Measurements from ENCODE around the gene PDE8B. TPM values are rescaled to one million over a fixed set of nuclear protein-coding genes. Genes with fewer than 3 reads are reported as not detected.

PDE8B gene
- total RNA-seq, 1 donor from 2014 or later = 7.8 TPM

- Mint-ChIP-seq H3K36me3 (ENCODE audit: low read depth, unreplicated experiment) (peaks cover 4% of the 10 kb centered on the region), H3K4me3 (ENCODE audit: unreplicated experiment) (no peak overlapping the region), H3K27me3 (ENCODE audit: unreplicated experiment) (peaks cover 2% of the 10 kb centered on the region), H3K4me1 (ENCODE audit: unreplicated experiment) (no peaks in the 10 kb centered on the region), H3K9me3 (ENCODE audit: unreplicated experiment) (no peaks in the 10 kb centered on the region), H3K27ac (ENCODE audit: unreplicated experiment) (no peak overlapping the region)
- TF ChIP-seq, protein P1, sequence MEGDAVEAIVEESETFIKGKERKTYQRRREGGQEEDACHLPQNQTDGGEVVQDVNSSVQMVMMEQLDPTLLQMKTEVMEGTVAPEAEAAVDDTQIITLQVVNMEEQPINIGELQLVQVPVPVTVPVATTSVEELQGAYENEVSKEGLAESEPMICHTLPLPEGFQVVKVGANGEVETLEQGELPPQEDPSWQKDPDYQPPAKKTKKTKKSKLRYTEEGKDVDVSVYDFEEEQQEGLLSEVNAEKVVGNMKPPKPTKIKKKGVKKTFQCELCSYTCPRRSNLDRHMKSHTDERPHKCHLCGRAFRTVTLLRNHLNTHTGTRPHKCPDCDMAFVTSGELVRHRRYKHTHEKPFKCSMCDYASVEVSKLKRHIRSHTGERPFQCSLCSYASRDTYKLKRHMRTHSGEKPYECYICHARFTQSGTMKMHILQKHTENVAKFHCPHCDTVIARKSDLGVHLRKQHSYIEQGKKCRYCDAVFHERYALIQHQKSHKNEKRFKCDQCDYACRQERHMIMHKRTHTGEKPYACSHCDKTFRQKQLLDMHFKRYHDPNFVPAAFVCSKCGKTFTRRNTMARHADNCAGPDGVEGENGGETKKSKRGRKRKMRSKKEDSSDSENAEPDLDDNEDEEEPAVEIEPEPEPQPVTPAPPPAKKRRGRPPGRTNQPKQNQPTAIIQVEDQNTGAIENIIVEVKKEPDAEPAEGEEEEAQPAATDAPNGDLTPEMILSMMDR (IDR thresholded peaks at IDR 0.05; ENCODE audit: unreplicated experiment) = no peak
- no peak for DNase-seq (ENCODE audit: low spot score)
Measured at GRCh38 chr5:77424921-77425320, 214.4 kb downstream of the PDE8B start.

- Mint-ChIP-seq H3K27me3 (ENCODE audit: unreplicated experiment) (peaks cover 2% of the 10 kb centered on the region), H3K4me3 (ENCODE audit: unreplicated experiment) (no peak overlapping the region), H3K9me3 (ENCODE audit: unreplicated experiment) (no peaks in the 10 kb centered on the region), H3K36me3 (ENCODE audit: low read depth, unreplicated experiment) (peaks cover 4% of the 10 kb centered on the region), H3K27ac (ENCODE audit: unreplicated experiment) (no peak overlapping the region), H3K4me1 (ENCODE audit: unreplicated experiment) (no peaks in the 10 kb centered on the region)
- no peak for DNase-seq (ENCODE audit: low spot score)
- TF ChIP-seq, protein P1 (IDR thresholded peaks at IDR 0.05; ENCODE audit: unreplicated experiment) = no peak
Measured at GRCh38 chr5:77425420-77425819, 214.9 kb downstream of the PDE8B start.

DNA sequence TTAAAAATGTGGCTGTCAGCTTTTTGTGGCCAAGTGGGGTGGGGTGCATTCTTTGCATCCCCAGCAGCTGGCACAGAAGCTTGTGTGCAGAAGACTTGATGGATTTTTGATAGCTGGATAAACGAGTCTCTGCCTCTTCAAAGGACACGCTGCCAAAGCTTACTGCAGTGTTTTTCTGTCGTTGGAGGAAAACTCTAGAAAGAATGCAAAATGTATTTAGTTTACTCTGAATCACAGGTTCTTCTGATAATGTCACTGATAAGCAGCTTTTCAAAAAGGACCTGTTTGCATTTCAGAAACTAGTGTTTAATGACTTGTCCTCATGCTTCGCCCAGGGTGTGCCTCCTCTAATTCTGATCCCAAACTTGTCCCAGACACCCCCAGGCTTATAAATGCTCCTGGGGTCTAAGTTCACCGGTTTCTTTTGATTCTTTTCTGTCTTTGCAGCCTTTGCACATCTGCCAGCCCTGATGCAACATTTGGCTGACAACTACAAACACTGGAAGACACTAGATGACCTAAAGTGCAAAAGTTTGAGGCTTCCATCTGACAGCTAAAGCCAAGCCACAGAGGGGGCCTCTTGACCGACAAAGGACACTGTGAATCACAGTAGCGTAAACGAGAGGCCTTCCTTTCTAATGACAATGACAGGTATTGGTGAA lies 215.6 kb downstream of the PDE8B start:
- Mint-ChIP-seq H3K4me3 (ENCODE audit: unreplicated experiment) (no peak overlapping the region), H3K36me3 (ENCODE audit: low read depth, unreplicated experiment) (peaks cover 4% of the 10 kb centered on the region), H3K9me3 (ENCODE audit: unreplicated experiment) (no peaks in the 10 kb centered on the region), H3K27ac (ENCODE audit: unreplicated experiment) (no peak overlapping the region), H3K4me1 (ENCODE audit: unreplicated experiment) (no peaks in the 10 kb centered on the region), H3K27me3 (ENCODE audit: unreplicated experiment) (peaks cover 2% of the 10 kb centered on the region)
- TF ChIP-seq, protein P1 (IDR thresholded peaks at IDR 0.05; ENCODE audit: unreplicated experiment) = no peak
- DNase-seq (ENCODE audit: low spot score) = no peak

- TF ChIP-seq, protein P1 (IDR thresholded peaks at IDR 0.05; ENCODE audit: unreplicated experiment) = no peak
- peaks cover 4% of the 10 kb centered on the region for H3K36me3 Mint-ChIP-seq (ENCODE audit: low read depth, unreplicated experiment)
- H3K4me3 Mint-ChIP-seq (ENCODE audit: unreplicated experiment) = no peak overlapping the region
- H3K9me3 Mint-ChIP-seq (ENCODE audit: unreplicated experiment) = no peaks in the 10 kb centered on the region
- DNase-seq (ENCODE audit: low spot score) = no peak
- peaks cover 3% of the 10 kb centered on the region for H3K27me3 Mint-ChIP-seq (ENCODE audit: unreplicated experiment)
- no peak overlapping the region for H3K27ac Mint-ChIP-seq (ENCODE audit: unreplicated experiment)
- no peaks in the 10 kb centered on the region for H3K4me1 Mint-ChIP-seq (ENCODE audit: unreplicated experiment)
Measured at GRCh38 chr5:77426670-77427069, 216.2 kb downstream of the PDE8B start.

DNA sequence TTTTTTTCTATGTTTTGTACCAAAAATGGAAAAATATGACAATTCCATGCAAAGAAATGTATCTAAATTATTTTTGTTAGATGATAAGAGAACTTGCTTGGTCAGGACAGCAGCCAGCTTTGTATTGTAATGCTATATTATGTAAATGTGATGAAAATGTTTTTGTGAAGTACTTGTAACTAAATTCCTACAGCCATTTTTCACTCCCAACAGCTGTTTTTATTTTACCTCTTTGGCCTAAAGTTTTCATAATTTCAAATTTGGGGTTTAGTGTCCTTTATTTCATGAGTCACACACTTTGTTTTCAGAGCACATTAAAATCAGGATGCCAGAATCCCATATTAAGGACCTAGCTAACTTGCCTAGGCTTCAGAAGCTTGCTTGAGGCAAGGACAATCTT lies 217.5 kb downstream of the PDE8B start:
- TF ChIP-seq, protein P1 (IDR thresholded peaks at IDR 0.05; ENCODE audit: unreplicated experiment) = no peak
- Mint-ChIP-seq H3K27ac (ENCODE audit: unreplicated experiment) (no peak overlapping the region), H3K4me3 (ENCODE audit: unreplicated experiment) (no peak overlapping the region), H3K4me1 (ENCODE audit: unreplicated experiment) (no peaks in the 10 kb centered on the region), H3K27me3 (ENCODE audit: unreplicated experiment) (peaks cover 1% of the 10 kb centered on the region), H3K36me3 (ENCODE audit: low read depth, unreplicated experiment) (no peaks in the 10 kb centered on the region), H3K9me3 (ENCODE audit: unreplicated experiment) (no peaks in the 10 kb centered on the region)
- no peak for DNase-seq (ENCODE audit: low spot score)

Data from endothelial cell (in vitro differentiated cells).